Kidney (tissue), 14 donors: Measurements from ENCODE around the gene RNF182. TPM values are rescaled to one million over a fixed set of nuclear protein-coding genes. Genes with fewer than 3 reads are reported as not detected.

Experiments used
- DNase-seq, 5 donors: peaks; one replicate each; pipeline ENCODE4 v3.0.0-alpha.2; 2013 to 2020
- FAIRE-seq: peaks from 2 replicates; lab custom pipeline; 2012; peaks lifted over from hg19 to GRCh38; lab: Jason Lieb, UNC
- H3K27ac ChIP-seq, 2 donors: one replicate each; pipeline ENCODE4 v1.7.0; 2013; ENCODE audit warnings: low read depth in 2 of 2, low read length in 2 of 2, inconsistent platforms in 1 of 2
- H3K27me3 ChIP-seq: one replicate; pipeline ENCODE4 v1.7.1; 2013; ENCODE audit warnings: low read length, inconsistent platforms; ENCODE audit not compliant: control insufficient read depth, insufficient read depth
- H3K36me3 ChIP-seq, 3 donors: one replicate each; pipeline versions ENCODE4 v1.7.0 to v1.7.1; 2013; ENCODE audit warnings: low read length in 3 of 3, control low read depth in 1 of 3, inconsistent platforms in 1 of 3; ENCODE audit not compliant: insufficient read depth in 3 of 3, control insufficient read depth in 2 of 3
- H3K4me1 ChIP-seq, 3 donors: one replicate each; pipeline versions ENCODE4 v1.7.0 to v1.7.1; 2013; ENCODE audit warnings: low read length in 3 of 3, inconsistent platforms in 1 of 3, low read depth in 1 of 3; ENCODE audit not compliant: control insufficient read depth in 2 of 3, insufficient read depth in 2 of 3
- H3K4me3 ChIP-seq, 3 donors: one replicate each; pipeline versions ENCODE4 v1.7.0 to v1.8.1; 2013; ENCODE audit warnings: low read length in 3 of 3, control low read depth in 1 of 3, inconsistent platforms in 1 of 3
- H3K9ac ChIP-seq, 3 donors: one replicate each; pipeline versions ENCODE4 v1.7.0 to v1.7.1; 2013; ENCODE audit warnings: low read length in 3 of 3, control low read depth in 1 of 3, inconsistent platforms in 1 of 3
- H3K9me3 ChIP-seq, 3 donors: one replicate each; pipeline versions ENCODE4 v1.7.0 to v1.7.1; 2013; ENCODE audit warnings: low read length in 3 of 3, control low read depth in 1 of 3, inconsistent platforms in 1 of 3; ENCODE audit not compliant: control insufficient read depth in 2 of 3, insufficient read depth in 1 of 3
- CTCF ChIP-seq: IDR thresholded peaks from 3 replicates; pipeline ENCODE4 v1.5.1; 2012; ENCODE audit warnings: mild to moderate bottlenecking, moderate library complexity, borderline replicate concordance; ENCODE audit not compliant: insufficient read depth; ENCODE audit errors: extremely low read depth
- intact Hi-C: fragments of 100-400 bp; cut with DNase I; formaldehyde crosslinking; loops from one replicate; pipeline ENCODE4 v1.11.1; 2022
- polyA plus RNA-seq: library from polyadenylated mRNA; stranded (reverse); fragments of 350-450 nt; fragmentation: Illumina TruSeq; extraction: RNeasy Lipid Tissue Mini Kit (QIAGEN cat#74804); gene quantifications from one replicate; pipeline ENCODE4 v1.2.3, GENCODE V29; 2014; ENCODE audit warnings: low read depth, low replicate concordance; ENCODE audit not compliant: insufficient read depth
- total RNA-seq: library from RNA; stranded (reverse); fragmentation: NEBNext Ultra II Directional; extraction: Animal tissue kit (Norgen Biotek cat#: 25700); gene quantifications from one replicate; pipeline ENCODE4 v1.2.1, GENCODE V29; 2021
- donor health status: control.
- donor health status: control.
- donor health status: control.
- donor health status: control.
- donor health status: control.
- donor health status: DM: yes; HTN: yes; CAD: no.
- donor health status: Normal renal cell carcinoma (clear cell type).

Gene RNF182
- total and polyA plus RNA-seq, 2 donors from 2014 or later = 0.90 to 3.9 TPM

GRCh38 chr6:13917141-13917540, 7.6 kb upstream of the RNF182 start:
- no peak overlapping the region for H3K27ac ChIP-seq
- no peak overlapping the region for H3K9ac ChIP-seq
- TF ChIP-seq CTCF = no peak
- no peaks in the 10 kb centered on the region for H3K9me3 ChIP-seq
- no peaks in the 10 kb centered on the region for H3K27me3 ChIP-seq
- H3K4me1 ChIP-seq = no peaks in the 10 kb centered on the region
- no peak for DNase-seq
- no peak overlapping the region for H3K4me3 ChIP-seq
- intact Hi-C loops = loop anchor here (10.0 kb wide), 1 partner anchor 148 kb away; no protein-coding TSS in a partner anchor
- H3K36me3 ChIP-seq = no peaks in the 10 kb centered on the region
- FAIRE-seq = no peak

- H3K9me3 ChIP-seq = no peaks in the 10 kb centered on the region
- intact Hi-C loops = loop anchor here (10.0 kb wide), 1 partner anchor 146 kb away; no protein-coding TSS in a partner anchor
- H3K9ac ChIP-seq = no peak overlapping the region
- H3K27ac ChIP-seq = no peak overlapping the region
- FAIRE-seq (no peak), DNase-seq (no peak)
- no peak for TF ChIP-seq CTCF
- no peaks in the 10 kb centered on the region for H3K36me3 ChIP-seq
- H3K27me3 ChIP-seq = no peaks in the 10 kb centered on the region
- H3K4me1 ChIP-seq = no peaks in the 10 kb centered on the region
- H3K4me3 ChIP-seq = no peak overlapping the region
Observed at GRCh38 chr6:13918686-13919250, 6.0 kb upstream of the RNF182 start.

- intact Hi-C loops = loop anchor here (10.0 kb wide), 1 partner anchor 145 kb away; no protein-coding TSS in a partner anchor
- TF ChIP-seq CTCF = no peak
- Histone ChIP-seq H3K4me3 (no peak overlapping the region), H3K27ac (no peak overlapping the region), H3K27me3 (no peaks in the 10 kb centered on the region), H3K4me1 (peaks cover 0 to 4% (median 0%) of the 10 kb centered on the region in 3 donors), H3K36me3 (no peaks in the 10 kb centered on the region), H3K9me3 (no peaks in the 10 kb centered on the region), H3K9ac (no peak overlapping the region)
- DNase-seq (no peak), FAIRE-seq (no peak)
Observed at GRCh38 chr6:13919861-13920260, 4.9 kb upstream of the RNF182 start.
